Cardiac fibroblast (primary cell): Measurements from ENCODE around the gene COL1A1.

Experiments used
- DNase-seq, 2 donors: peaks; one replicate each; pipeline versions ENCODE4 v3.0.0 to v3.0.0-alpha.2; 2010; ENCODE audit warnings: low read depth in 2 of 2
- H3K4me3 ChIP-seq, 2 donors: replicated peaks in 1 of 2; 1 replicate in 1 of 2; 2 replicates in 1 of 2; pipeline ENCODE4 v1.5.1; 2011; ENCODE audit warnings: low read depth in 2 of 2, low read length in 2 of 2, mild to moderate bottlenecking in 2 of 2, moderate library complexity in 1 of 2
- CTCF ChIP-seq: IDR thresholded peaks from one replicate; pipeline ENCODE4 v1.5.1; 2011; ENCODE audit warnings: low read depth, mild to moderate bottlenecking, low read length, inconsistent platforms

COL1A1 gene

GRCh38 chr17:50210240-50211225 is 9.1 kb upstream of the COL1A1 start:
- peak overlapping the region in 1 of 2 donors; percentile 38 for H3K4me3 ChIP-seq
- DNase-seq = peak; percentile 98 to 99
- TF ChIP-seq CTCF = no peak

DNA sequence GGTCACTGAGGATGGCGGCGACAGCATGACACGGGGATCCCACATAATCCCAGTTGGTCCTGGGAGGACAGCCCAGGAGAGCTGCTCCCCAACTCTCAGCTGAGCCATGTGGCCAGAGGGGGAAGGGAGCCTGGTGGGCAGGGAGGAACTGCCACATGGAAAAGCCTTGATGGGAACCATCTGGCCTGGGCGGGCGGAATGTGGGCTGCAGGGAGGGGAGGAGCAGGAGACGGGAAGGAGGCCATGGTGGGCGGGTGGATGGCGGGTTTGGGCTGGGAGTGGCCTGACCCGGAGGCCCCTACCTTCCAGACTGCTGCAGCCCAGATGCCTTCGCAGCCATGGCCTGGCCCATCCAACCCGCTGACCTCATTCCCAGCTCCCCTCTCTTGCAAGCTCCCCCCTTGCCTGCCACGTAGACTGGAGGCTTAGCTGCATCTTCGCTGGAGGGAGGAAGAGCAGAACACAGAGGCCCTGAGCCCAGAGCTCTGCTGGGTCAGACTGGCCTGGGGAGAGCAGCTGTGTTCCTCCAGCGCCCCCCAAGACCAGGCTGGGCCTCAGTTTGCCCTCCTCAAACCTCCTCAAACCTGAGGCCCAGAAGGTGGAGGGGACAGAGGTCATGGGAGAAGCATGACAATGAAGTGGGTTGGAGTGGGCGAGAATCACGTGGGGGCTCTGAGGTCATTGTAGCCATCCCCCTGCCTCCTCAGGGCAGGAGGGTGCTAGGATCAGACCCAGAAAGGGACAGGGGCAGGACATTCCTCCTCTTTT is 8.2 kb upstream of the COL1A1 start:
- peak overlapping the region in 1 of 2 donors; percentile 30 for H3K4me3 ChIP-seq
- peak; percentile 99 to 100 for DNase-seq
- no peak for TF ChIP-seq CTCF

- no peak for TF ChIP-seq CTCF
- H3K4me3 ChIP-seq = no peak overlapping the region
- DNase-seq = no peak
These were observed 7.7 kb upstream of the COL1A1 start for GRCh38 chr17:50209133-50209471.

DNA sequence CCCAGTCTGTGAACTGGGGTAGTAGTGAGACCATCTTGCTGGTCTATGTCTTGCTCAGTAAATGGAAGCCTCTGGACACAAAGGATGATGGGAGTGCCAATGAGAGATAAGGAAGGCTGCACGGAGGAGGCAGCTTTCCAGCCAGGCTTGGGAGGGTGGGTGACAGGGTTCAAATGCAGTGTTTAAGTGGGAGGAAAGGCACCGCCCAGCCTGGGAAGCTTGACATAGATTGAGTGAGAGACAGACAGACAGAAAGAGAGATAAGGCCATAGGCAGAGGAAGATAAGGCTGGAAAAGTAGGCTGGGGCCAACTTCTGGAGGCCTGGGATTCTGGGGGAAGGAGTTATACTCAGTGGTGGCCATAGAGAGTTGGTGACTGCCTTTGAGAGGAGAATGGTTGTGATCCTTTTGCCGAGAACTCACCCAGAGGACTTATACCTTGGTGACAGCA is 7.2 kb upstream of the COL1A1 start:
- no peak overlapping the region for H3K4me3 ChIP-seq
- DNase-seq = no peak

DNA sequence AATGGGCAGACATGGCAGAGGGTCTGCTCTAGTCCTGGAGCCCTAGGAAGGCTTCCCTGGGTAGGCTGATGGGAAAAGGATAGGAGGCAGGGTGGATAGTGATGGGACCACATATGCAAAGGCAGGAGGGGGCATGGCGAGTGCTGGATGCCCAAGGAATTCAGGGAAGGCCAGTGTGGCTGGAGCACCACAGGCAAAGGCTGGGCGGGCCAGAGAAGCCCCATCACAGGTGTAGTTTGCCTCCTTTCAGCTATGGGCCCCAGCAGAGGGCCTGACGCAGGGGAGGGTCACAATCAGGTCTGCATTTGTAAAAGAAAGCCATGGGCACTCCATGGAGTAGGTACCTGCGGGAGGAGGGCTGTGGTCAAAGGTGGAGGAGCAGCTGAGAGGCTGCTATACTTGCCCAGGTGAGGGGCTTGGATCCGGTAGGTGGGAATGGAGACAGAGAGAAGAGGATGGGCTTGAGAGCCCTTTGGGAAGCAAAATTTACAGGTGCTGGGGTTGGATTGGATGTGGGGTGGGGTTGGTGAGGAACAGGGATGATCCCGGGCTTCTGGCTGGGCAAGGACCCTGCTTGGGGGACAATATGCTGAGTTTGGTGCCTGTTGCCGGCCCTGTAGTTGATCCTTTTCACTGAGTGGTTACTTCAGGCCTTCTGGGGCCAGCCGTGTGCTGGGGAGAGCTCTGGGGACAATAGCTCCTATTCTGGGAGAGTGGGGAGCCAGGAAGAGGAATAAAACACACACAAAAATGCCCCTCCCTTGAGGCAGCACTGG is 6.5 kb upstream of the COL1A1 start:
- no peak for DNase-seq
- no peak overlapping the region for H3K4me3 ChIP-seq
- TF ChIP-seq CTCF = no peak

More for the DNA sequence above, 7.2 kb upstream of the COL1A1 start:
- no peak for TF ChIP-seq CTCF

DNA sequence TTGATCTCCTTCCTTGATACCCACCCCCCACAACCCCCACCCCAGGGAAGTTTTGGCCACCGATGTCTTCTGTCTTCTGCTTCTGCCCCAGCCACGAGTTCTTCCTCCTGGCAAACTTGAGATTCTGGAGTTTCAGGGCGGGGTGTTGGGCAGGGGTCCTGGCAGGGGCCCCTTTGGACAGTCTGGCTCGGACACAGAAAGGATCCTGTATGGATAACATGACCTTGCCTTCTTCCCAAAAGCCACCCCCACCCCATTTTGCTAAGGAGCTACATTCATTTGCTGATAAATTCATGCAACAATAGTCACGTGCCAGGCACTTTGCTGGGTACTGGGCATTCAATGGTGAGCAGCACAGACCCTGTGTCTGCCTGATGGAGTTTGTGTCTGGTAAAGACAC is 5.9 kb upstream of the COL1A1 start:
- no peak for TF ChIP-seq CTCF
- no peak for DNase-seq
- no peak overlapping the region for H3K4me3 ChIP-seq
